ENCODE measurements around the gene TMC6. TPM values are rescaled to one million over a fixed set of nuclear protein-coding genes. Genes with fewer than 3 reads are reported as not detected.

The TMC6 gene
- total and polyA plus RNA-seq, 2 of the 13 experiments (the other 11 are each of a cell fraction or from before 2014, with no cell fraction given), result 48.4 to 99.1 TPM

GRCh38 chr17:78137392-78138203 is 9.0 kb upstream of the TMC6 start (continued):
- TF ChIP-seq ZNF281 (CRISPR knock-in tag; IDR thresholded peaks at IDR 0.05; ENCODE audit: borderline replicate concordance) (peak; percentile 22; the same call in 1 of the 2 replicates), ELF4 (CRISPR knock-in tag; IDR thresholded peaks at IDR 0.05; ENCODE audit: borderline replicate concordance) (no peak), ATM (IDR thresholded peaks at IDR 0.05; ENCODE audit: borderline replicate concordance) (no peak), ZFY (CRISPR knock-in tag; IDR thresholded peaks at IDR 0.05) (no peak), SETDB1 (CRISPR knock-in tag; IDR thresholded peaks at IDR 0.05; ENCODE audit: borderline replicate concordance) (no peak), ZNF225 (CRISPR knock-in tag; IDR thresholded peaks at IDR 0.05) (peak; percentile 30; the same call in 1 of the 2 replicates), HNRNPLL (IDR thresholded peaks at IDR 0.05; ENCODE audit: low read depth, low read length, poor library complexity, severe bottlenecking) (no peak), PAXIP1 (CRISPR knock-in tag; conservative IDR thresholded peaks at IDR 0.05) (no peak), AKNA (CRISPR knock-in tag; IDR thresholded peaks at IDR 0.05; ENCODE audit: borderline replicate concordance) (no peak), ZNF251 (CRISPR knock-in tag; IDR thresholded peaks at IDR 0.05) (no peak), ZNF235 (CRISPR knock-in tag; IDR thresholded peaks at IDR 0.05; ENCODE audit: borderline replicate concordance) (peak; percentile 85; the same call in 1 of the 2 replicates), ZNF292 (CRISPR knock-in tag; IDR thresholded peaks at IDR 0.05; ENCODE audit: borderline replicate concordance, low read depth) (no peak), SP2 (CRISPR knock-in tag; IDR thresholded peaks at IDR 0.05) (no peak), RBM22 (optimal IDR thresholded peaks at IDR 0.05; ENCODE audit: low read length) (no peak), ZNF746 (CRISPR knock-in tag; IDR thresholded peaks at IDR 0.05) (peak; percentile 39; the same call in 1 of the 2 replicates)

Measured in HepG2 (cell line).